Astrocyte of the cerebellum (primary cell): Measurements from ENCODE around the gene CAMSAP2.
A peak's percentile ranks its signal among the peaks of the same experiment; 100 is the strongest.

Experiments used
- DNase-seq: peaks from one replicate; pipeline ENCODE4 v3.0.0-alpha.2; 2011; ENCODE audit warnings: low read depth
- H3K4me3 ChIP-seq: 2 replicates; pipeline ENCODE4 v1.5.1; 2011; ENCODE audit warnings: mild to moderate bottlenecking, low read depth, low read length, moderate library complexity
- in situ Hi-C: cut with HindIII; loops from 2 replicates; pipeline ENCODE4 v1.10.0; 2017; ENCODE audit warnings: low sequenced_read_pairs
- TF ChIP-seq, protein P1 (sequence below): IDR thresholded peaks from 2 replicates; pipeline ENCODE4 v1.5.1; 2012; ENCODE audit warnings: low read length, low read depth, moderate library complexity, mild to moderate bottlenecking; ENCODE audit errors: missing control alignments

The CAMSAP2 gene

DNA sequence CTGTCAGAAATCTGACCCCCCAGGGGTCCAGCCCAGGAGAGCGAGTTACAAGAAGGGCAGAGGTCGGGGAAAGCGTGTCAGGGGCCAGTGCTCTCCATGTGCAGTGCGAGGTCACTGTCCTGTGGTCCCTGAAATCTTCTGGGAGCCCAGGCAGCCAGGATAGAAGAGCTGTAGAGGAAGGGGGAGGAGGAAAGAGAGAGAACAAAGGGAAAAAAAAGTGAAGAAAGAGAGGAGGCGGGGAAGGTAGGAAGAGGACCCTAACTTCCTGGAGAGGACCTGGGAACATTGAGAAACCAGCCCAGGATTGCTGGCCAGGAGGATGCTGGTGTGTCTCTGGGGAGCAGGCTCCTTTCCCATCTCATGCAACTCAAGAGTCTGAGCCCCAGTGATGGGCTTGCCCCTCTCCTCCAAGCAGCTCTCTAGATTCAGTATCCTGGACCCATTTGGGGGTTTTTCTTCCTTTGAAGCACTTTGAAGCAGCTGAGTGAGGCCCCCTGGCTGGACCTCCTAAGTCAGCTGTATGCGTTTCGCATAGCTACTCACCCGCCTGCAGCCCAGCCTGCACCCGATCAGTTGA lies 149.2 kb downstream of the CAMSAP2 start:
- no peak for DNase-seq
- no peak overlapping the region for H3K4me3 ChIP-seq
- in situ Hi-C loops, result no loop called here
- TF ChIP-seq, protein P1, sequence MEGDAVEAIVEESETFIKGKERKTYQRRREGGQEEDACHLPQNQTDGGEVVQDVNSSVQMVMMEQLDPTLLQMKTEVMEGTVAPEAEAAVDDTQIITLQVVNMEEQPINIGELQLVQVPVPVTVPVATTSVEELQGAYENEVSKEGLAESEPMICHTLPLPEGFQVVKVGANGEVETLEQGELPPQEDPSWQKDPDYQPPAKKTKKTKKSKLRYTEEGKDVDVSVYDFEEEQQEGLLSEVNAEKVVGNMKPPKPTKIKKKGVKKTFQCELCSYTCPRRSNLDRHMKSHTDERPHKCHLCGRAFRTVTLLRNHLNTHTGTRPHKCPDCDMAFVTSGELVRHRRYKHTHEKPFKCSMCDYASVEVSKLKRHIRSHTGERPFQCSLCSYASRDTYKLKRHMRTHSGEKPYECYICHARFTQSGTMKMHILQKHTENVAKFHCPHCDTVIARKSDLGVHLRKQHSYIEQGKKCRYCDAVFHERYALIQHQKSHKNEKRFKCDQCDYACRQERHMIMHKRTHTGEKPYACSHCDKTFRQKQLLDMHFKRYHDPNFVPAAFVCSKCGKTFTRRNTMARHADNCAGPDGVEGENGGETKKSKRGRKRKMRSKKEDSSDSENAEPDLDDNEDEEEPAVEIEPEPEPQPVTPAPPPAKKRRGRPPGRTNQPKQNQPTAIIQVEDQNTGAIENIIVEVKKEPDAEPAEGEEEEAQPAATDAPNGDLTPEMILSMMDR, result no peak

DNA sequence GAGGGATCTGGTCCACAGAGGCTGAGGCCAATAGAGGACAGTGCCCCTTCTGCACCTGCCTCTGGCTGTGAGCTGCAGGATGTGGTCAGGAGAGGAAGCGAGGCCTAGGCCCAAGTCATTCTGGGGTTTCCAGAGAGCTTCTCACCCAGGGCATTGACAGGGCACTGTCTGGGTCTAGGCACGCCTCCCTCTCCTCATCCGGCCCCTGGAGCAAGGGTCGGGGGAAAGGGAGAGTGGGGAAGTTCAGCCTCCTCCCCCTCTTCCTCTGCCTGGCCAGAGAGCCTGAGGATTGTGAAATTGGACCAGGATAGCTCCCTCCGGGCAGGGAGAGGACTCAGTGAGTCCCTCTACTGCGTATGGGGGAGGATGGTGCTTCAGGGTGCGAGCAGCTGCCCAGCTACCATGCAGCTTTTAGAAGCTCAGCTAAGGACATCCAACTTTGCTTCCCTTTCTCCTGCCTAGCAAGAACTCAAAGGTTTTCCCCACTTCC lies 149.7 kb downstream of the CAMSAP2 start:
- no peak overlapping the region for H3K4me3 ChIP-seq
- DNase-seq, result no peak
- TF ChIP-seq, protein P1, result no peak
- in situ Hi-C loops, result no loop called here

DNA sequence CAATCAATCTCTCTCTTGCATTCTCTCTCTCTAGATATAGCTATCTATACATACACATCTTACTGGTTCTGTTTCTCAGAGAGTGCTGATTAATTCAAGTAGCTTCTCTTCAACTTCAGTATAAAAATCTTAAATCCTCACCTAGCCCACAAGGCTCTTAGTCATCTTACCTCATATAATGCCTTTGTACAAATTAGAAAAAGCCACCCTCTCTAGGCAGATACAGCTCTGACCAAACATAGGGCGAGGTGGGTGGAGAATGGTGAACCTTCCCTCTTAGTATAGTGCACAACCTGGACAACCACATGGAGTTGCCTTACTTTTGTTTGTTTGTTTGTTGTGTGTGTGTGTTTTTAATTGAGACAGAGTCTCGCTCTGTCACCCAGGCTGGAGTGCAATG lies 150.9 kb downstream of the CAMSAP2 start:
- TF ChIP-seq, protein P1, result no peak
- no peak for DNase-seq
- no peak overlapping the region for H3K4me3 ChIP-seq
- in situ Hi-C loops, result no loop called here

DNA sequence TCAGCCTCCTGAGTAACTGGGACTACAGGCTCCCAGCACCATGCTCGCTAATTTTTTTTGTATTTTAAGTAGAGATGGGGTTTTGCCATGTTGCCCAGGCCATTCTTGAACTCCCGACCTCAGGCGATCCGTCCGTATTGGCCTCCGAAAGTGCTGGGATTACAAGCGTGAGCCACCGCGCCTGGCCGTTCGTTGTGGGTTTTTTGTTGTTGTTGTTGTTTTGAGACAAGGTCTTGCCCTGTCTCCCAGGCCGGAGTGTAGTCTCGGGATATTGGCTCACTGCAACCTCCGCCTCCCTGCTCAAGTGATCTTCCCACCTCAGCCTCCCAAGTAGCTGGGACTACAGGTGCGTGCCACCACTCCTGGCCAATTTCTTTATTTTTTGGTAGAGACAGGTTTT lies 151.3 kb downstream of the CAMSAP2 start:
- TF ChIP-seq, protein P1, result no peak
- in situ Hi-C loops, result no loop called here
- no peak for DNase-seq
- H3K4me3 ChIP-seq, result no peak overlapping the region

DNA sequence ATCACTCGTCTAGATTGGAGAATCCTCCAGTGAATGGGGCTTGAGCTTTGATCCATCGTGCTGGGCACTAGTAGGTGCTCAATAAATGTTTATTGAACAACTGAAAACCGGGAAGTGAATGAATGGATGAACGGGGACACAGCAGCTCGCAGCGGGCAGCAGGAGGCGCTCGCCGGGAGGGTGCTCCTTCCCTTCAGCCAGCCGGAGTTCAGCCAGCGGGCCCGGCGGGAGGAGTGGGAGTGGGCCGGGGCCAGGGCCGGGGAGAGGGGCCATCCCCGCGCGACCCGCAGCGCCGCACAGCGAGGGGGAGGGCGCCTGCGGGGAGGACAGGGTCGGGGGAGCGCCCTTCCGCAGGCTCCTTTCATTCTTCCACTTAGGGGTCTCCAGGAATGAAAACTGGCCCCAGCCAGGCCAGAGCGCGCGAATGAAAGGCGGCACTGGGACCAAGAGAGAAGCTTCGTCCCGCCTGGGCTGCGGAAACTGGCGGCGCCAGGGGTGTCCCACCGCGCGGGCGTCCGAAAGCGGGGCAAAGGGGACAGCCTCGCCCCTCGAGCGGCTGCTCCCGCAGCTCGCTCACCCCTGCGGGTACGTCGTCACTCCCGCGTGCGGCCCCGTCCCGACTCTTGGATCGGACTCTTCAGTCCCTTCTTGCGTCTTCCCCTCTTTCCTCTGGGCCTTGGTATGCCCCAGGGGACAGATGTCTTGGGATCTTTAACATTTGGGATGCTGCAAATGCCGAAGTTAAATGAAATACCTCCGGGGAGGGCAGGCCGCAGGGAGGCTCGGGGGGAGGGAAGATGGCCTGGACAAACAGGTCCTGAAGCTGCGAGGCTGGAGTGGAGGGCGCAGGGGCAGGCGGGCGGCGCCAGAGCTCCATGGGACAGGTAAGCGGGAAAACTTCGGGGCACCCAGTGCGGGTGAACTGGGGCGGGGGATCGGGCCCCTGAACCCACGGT lies 152.4 kb downstream of the CAMSAP2 start:
- TF ChIP-seq, protein P1, result peak; percentile 64
- H3K4me3 ChIP-seq, result peak overlapping the region; percentile 56
- in situ Hi-C loops, result no loop called here
- no peak for DNase-seq

DNA sequence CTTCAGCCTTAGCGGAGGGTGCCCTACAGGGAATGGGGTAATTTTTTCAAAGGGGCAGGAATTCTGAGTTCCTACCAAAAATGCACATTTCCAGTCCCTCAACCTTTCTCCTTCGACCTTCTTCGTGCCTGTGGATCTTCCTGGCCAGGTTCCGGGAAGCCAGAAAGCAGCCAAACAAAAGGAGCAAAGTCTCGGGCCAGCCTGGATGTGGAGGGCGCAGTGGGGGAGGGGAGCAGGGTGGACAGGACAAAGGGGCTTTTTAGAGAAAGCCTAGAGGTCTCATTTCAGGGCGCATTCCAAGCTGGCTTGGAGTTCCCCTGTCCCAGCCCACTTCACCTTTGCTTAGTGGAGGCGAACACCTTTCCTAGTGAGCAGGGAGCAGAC lies 153.1 kb downstream of the CAMSAP2 start:
- peak overlapping the region; percentile 56 for H3K4me3 ChIP-seq
- DNase-seq, result no peak
- in situ Hi-C loops, result no loop called here
- TF ChIP-seq, protein P1, result no peak
